Testis (tissue), 3 donors: ENCODE data around the gene HOXC6. TPM values are rescaled to one million over a fixed set of nuclear protein-coding genes. Genes with fewer than 3 reads are reported as not detected.

Experiments used
- microRNA counts, 2 donors: library from miRNA; unstranded; fragments of <30 nt; microRNA quantifications; one replicate each; lab custom pipeline; 2016
- microRNA-seq, 2 donors: library from miRNA; unstranded; fragments of <30 nt; microRNA quantifications; one replicate each; pipeline ENCODE4, GENCODE V29; 2016; ENCODE audit warnings: borderline number of aligned reads in 2 of 2, borderline replicate concordance in 1 of 2
- polyA plus RNA-seq: library from polyadenylated mRNA; stranded (reverse); fragments of 350-450 nt; fragmentation: Illumina TruSeq; extraction: RNeasy Lipid Tissue Mini Kit (QIAGEN cat#74804); gene quantifications from one replicate; pipeline ENCODE4 v1.2.3, GENCODE V29; 2014; ENCODE audit warnings: low read depth, low replicate concordance; ENCODE audit not compliant: insufficient read depth
- small RNA-seq, 2 donors: library from RNA; depleted of rRNA; stranded (forward); fragments of <200 nt; gene quantifications; one replicate each; pipeline ENCODE3, GENCODE V24; 2016
- total RNA-seq, 2 donors: library from RNA; depleted of rRNA; stranded (reverse); fragments of >200 nt; gene quantifications; one replicate each; pipeline ENCODE4 v1.2.3, GENCODE V29; 2016

The HOXC6 gene
- total and polyA plus RNA-seq, 3 donors from 2014 or later = 1.9 to 5.4 (median 4.0) TPM

MicroRNA genes within 50 kb of the gene (microRNA counts, 767-probe panel; counts per million panel counts)
- microRNA hsa-miR-196a-5p (lab: Ali Mortazavi, UCI) = 0 to 152 counts per million in 2 donors
- microRNA hsa-miR-615-3p (lab: Ali Mortazavi, UCI) = 0 to 152 counts per million in 2 donors
- microRNA hsa-miR-615-5p (lab: Ali Mortazavi, UCI) = 0 to 152 counts per million in 2 donors

Small RNA genes lying within 50 kb of the gene (microRNA-seq; reads per million reads assigned to microRNA genes)
- 145 to 148 reads per million in 2 donors for gene MIR196A2
- 71.8 to 80.6 reads per million in 2 donors for gene MIR615

Small RNA genes lying within 50 kb of the gene (small RNA-seq; reads per million reads assigned to genes)
- gene HOXC5 = 0.55 to 1.3 reads per million in 2 donors
- 4.3 to 20.9 reads per million in 2 donors for gene MIR196A2
- 0.57 to 2.2 reads per million in 2 donors for gene MIR615

Other genes with a start within 250 kb of the HOXC6 start
- gene HOXC13, start 89.6 kb upstream of the HOXC6 start, total RNA-seq = under 1 TPM; 0.63 to 0.87 TPM
- 0.25 TPM for gene HOXC13, start 89.6 kb upstream of the HOXC6 start, polyA plus RNA-seq
- gene HOXC12, start 73.5 kb upstream of the HOXC6 start, total RNA-seq = under 1 TPM in 1 of 2 donors, not detected in 1; 0.06 TPM
- gene HOXC12, start 73.5 kb upstream of the HOXC6 start, polyA plus RNA-seq = not detected
- 1 to 10 TPM in 1 of 2 donors, under 1 TPM in 1; 0.25 to 1.1 TPM for gene HOXC11, start 55.3 kb upstream of the HOXC6 start, total RNA-seq
- 0.18 TPM for gene HOXC11, start 55.3 kb upstream of the HOXC6 start, polyA plus RNA-seq
- 1 to 10 TPM; 3.4 to 8.6 TPM for gene HOTAIR, start 53.5 kb upstream of the HOXC6 start, total RNA-seq
- 3.1 TPM for gene HOTAIR, start 53.5 kb upstream of the HOXC6 start, polyA plus RNA-seq
- 1 to 10 TPM; 1.4 to 2.6 TPM for gene HOXC10, start 43.3 kb upstream of the HOXC6 start, total RNA-seq
- gene HOXC10, start 43.3 kb upstream of the HOXC6 start, polyA plus RNA-seq = 4.3 TPM
- gene HOXC9, start 28.3 kb upstream of the HOXC6 start, total RNA-seq = 1 to 10 TPM; 6.6 to 7.8 TPM
- 2.4 TPM for gene HOXC9, start 28.3 kb upstream of the HOXC6 start, polyA plus RNA-seq
- gene HOXC8, start 19.5 kb upstream of the HOXC6 start, total RNA-seq = 1 to 10 TPM in 1 of 2 donors, under 1 TPM in 1; 0.81 to 1.2 TPM
- 2.4 TPM for gene HOXC8, start 19.5 kb upstream of the HOXC6 start, polyA plus RNA-seq
- gene HOXC5, start 4.6 kb downstream of the HOXC6 start, total RNA-seq = 1 to 10 TPM; 1.9 to 5.5 TPM
- 1.3 TPM for gene HOXC5, start 4.6 kb downstream of the HOXC6 start, polyA plus RNA-seq
- gene HOXC4, start 25.4 kb downstream of the HOXC6 start, total RNA-seq = 1 to 10 TPM; 3.0 to 3.1 TPM
- gene HOXC4, start 25.4 kb downstream of the HOXC6 start, polyA plus RNA-seq = 4.3 TPM
- 10 to 100 TPM; 33.8 to 37.2 TPM for gene SMUG1, start 160.5 kb downstream of the HOXC6 start, total RNA-seq
- gene SMUG1, start 160.5 kb downstream of the HOXC6 start, polyA plus RNA-seq = 35.8 TPM